NCI-H128 (cell line): ENCODE results near the gene CDKN1C.

ENCODE experiments used
- DNase-seq: peaks from one replicate; lab custom pipeline; 2025; ENCODE audit not compliant: unreplicated experiment; lab: John Stamatoyannopoulos, UW

Gene CDKN1C

DNA sequence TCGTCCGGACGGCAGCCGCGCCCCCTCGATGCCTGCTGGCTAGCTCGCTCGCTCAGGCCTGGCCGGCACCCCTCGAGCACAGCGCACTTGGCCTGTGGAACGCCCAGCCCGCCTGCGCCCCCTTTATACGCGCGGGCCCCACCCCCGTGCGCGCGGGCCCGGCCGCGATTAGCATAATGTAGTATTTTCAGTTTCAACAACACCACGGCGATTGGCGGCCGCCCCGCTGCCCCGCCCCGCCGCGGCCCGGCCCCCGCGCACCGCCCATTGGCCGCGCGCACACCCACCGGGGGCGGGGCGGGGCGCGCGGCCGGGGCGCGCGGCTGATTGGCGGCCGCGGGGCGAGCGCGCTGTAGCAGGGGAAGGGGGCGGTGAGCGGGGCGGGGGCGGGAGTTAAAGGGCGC, at the start of gene CDKN1C:
Gene CDKN1C, minus strand, starts transcription at position 98 of the 404 bp plus-strand sequence. CDS start 319 bp downstream, outside the sequence.
- peak; percentile 36 for DNase-seq

DNA sequence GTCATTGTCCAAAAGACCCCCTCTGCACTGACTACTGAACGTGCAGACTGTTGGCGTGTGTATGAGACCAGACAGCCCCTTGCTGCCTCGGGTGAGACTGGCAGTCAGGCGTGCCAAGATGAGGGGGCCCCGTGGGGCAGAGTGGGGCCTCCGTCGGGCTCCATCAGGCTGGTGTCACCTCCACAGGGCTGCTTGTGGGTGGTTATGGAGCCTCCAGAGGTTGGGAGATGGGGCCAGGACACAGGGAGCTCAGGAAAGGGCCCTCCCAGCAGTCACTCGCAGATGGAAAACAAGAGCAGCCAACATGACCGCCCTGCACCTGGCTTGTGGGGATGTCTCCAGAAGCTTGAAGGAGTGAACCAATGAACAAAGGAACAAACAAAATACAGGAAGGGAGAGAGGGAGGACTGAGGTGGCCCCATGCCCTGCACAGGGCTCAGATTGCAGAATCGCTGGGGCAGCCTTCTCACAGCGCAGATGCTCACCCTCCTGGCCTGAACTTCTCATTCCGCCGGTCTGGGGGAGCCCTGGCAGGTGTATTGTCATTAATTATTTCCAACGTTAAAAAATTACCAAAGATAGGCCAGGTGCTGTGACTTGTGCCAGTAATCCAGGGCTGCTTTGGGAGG, 49.1 kb upstream of the CDKN1C start:
- DNase-seq, result no peak

DNA sequence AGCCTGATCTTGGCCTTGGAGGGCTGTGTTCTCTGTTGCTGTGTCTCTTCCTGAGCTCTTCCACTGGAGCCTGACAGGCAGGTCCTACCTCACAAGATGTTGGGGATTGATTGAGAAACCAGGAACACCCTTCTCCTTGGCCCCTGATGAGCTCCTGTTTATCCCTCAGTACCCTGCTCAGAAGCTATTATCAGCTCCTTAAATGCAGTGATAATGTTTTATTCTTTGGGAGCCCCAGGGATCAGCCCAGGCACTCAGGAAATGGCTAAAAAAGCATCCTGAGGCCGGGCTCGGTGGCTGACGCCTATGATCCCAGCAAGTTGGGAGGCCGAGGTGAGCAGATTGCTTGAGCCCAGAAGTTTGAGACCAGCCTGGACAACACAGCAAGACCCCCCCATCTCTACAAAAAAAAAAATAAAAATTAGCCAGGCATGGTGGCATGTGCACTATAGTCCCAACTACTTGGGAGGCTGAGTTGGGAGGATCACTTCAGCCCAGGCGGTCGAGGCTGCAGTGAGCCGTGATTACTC, 48.5 kb upstream of the CDKN1C start:
- no peak for DNase-seq

- no peak for DNase-seq
These were observed 47.9 kb upstream of the CDKN1C start for GRCh38 chr11:2933375-2934020.

DNA sequence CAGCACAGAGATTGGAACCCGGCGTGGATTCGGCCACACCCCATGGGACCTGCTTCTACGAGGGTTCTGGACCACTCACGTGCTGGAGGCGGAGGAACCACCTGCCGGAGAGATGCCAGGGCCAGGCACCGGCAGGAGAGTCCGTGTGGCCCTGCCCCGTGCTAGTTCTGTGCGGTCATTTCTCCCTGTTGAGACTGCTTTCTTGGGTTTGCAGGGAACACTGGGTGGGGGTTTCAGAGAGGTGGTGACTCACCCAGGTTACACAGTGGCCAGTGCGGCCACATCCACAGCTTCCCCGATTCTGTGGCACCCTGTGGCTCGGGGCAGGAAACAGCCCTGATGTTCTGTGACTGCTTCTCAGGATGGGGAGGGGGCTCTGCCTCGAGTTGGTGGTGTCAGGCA, 47.3 kb upstream of the CDKN1C start:
- no peak for DNase-seq

- DNase-seq, result no peak
These were observed 46.5 kb upstream of the CDKN1C start for GRCh38 chr11:2931771-2932738.

DNA sequence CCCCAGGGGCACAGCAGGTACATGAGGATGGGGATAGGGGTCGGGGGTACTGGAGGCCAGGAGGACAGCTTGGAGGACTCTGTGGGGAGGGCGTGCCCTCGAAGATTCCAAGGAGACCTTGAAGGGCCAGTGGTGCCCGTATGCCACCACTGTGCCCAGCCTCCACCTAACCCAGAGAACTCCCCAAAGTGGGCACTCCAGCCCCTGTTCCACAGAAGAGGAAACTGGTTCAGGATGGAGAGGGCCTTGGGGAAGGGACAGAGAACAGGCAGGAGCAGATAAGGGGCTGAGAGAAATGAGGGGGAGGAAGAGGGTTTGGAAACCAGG, 45.8 kb upstream of the CDKN1C start:
- no peak for DNase-seq

DNA sequence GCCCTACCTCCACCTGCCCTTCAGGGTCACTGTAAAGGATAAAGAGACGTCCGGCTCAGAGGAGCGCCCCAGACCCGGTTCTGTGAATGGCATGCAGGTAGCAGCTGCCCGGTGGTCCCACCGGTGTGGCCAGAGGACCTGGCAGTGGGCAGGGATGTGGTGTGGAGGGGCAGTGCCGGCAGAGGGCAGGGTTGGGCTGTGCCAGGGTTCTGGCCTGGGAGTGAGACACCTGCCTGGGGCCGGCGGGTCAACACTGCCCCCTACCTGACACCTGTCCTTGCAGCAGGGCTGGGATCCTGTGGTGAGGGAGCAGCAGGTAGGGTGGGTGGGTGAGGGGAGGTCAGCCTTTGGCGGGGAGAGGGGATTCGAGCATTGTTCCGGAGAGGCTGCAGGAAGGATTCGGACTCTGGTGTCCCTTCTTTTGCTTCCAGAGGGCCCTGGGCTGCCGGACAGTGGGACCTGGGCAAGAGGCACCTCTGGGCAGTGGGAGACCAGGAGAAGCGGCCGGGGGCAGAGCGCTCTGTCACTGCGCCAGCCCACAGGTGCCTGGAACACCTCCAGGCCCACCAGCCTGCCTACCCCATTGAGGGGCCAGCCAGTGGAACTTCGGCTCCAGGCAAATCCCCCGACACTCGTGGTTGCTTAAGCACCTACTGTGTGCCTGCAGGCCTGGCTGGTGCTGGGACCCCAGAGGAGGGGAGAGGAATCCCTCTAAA, 45.3 kb upstream of the CDKN1C start:
- DNase-seq, result no peak

- DNase-seq, result no peak
These were observed 44.6 kb upstream of the CDKN1C start for GRCh38 chr11:2929950-2930703.

DNA sequence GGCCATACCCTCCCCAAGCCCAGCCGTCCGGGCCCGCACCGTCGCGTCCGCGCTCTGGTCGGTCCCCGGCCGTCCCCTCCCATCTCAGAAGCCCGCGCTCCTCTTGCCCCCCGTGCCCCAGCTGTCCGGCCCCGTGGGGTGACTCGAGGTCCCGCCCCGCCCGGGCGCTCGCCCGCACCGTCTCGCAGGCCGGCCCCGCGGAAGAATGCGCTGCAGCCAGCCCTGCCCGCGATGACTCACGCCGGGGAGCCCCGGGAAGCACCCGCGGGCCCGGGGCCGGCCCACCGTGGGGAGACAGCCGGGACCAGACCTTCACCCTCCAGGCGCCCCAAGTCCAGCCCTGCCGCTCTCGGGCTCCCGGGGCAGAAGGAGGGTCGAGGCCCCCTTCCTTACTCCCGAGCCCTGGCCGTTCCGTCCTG, 44.0 kb upstream of the CDKN1C start:
- no peak for DNase-seq

DNA sequence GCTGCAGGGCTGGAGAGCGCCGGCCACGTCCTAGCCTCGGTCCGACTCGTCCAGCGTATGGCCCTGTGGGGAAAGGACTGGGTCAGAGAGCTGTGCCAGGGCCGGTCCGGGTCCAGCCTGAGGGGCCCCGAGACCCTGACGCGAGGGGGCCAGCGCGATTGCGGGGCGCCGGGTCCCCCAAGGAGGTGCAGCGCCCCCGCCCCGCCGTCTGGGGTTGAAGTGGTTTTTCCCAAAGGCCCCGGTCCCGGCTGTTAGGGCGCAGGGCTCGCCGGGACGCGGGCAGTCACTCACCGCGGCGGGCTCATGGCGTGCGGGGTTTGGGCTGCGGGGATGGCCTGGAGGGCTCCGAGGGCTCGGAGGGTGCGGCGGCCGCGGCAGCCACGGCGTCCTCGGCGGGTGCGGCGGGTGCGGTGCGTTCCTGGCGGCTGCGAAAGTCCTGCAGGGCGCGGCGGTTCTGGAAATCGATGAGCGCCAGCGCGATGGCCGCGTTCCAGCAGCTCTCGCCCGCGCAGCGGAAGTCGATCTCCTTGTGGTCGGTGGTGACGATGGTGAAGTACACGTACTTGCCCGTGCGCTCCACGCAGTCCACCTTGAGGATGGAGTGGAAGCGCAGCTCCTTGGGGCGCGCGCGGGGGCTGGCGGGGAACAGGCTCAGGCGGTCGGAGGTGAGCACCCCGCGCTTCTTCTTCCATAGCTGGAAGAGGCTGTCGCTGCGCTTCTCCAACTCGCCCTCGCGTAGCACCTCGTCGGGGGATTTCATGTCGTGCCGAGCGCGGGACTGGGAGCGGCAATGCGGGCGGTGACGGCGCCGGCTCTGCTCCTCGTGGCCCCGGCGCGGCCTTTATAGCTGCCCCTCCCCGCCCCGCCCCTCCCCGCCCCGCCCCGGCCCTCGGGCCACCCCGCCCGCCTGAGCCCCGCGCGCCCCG, 43.3 kb upstream of the CDKN1C start, which contains the start of gene PHLDA2:
Gene PHLDA2, minus strand, starts transcription at position 816 of the 926 bp plus-strand sequence. Its CDS starts 56 bp downstream, at position 760.
- DNase-seq, result no peak

GRCh38 chr11:2927851-2928604, 42.5 kb upstream of the CDKN1C start:
- no peak for DNase-seq

- no peak for DNase-seq
These were observed 41.7 kb upstream of the CDKN1C start for GRCh38 chr11:2927121-2927800.

GRCh38 chr11:2926611-2927051, 41.1 kb upstream of the CDKN1C start:
- no peak for DNase-seq

DNA sequence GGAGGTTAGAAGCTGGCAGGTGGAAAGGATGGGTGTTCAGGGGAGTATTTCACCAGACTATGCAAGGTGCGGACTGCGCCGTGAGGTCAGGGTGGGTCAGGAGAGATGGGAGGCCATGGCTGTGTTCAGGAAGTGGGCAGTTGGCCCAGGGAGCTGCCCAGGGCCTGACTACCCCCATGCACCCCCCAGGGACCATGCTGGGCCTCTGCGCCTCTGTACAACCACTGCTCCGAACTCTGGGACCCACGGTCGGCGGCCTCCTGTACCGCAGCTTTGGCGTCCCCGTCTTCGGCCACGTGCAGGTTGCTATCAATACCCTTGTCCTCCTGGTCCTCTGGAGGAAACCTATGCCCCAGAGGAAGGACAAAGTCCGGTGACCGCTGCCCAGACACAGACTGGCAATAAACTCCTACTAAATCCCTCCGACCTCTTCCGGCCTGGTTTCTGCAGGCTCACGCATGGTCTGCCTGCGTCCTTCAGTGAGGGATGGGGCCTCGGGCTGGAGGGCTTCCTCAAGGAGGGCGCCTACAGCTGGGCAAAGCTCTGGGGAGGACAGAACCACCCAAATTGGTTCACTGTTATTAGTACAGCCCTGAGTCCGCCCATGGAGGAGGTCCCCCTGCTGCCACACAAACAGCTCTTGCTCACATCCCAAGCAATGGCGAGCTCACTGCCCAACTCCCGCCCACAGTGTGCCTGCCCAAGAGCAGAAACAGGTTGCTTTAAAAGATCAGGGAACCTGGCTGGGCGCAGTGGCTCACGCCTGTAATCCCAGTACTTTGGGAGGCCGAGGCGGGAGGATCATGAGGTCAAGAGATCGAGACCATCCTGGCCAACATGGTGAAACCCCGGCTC, 39.5 kb upstream of the CDKN1C start:
- no peak for DNase-seq

DNA sequence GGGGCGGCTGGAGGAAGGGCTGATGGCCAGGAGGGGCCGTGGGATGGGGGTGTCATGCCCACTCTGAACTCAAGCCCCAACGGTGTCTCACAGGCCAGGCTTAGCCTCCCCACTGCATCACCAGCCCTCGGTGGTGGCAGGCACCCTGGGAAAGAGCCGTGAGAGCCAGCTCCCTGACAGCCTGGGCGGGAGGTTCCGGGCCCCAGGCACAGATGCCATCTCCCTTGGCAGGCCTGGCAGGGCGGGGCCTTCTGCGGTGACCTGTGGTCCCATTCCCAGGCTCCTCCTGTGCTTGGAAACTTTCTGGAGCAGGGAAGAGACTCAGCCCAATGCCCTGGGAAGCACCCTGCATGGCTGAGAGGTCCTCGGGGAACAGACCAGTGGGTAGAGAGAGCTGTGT, 38.8 kb upstream of the CDKN1C start:
- DNase-seq, result no peak
